ENCODE results near the gene SPTSSB.

DNA sequence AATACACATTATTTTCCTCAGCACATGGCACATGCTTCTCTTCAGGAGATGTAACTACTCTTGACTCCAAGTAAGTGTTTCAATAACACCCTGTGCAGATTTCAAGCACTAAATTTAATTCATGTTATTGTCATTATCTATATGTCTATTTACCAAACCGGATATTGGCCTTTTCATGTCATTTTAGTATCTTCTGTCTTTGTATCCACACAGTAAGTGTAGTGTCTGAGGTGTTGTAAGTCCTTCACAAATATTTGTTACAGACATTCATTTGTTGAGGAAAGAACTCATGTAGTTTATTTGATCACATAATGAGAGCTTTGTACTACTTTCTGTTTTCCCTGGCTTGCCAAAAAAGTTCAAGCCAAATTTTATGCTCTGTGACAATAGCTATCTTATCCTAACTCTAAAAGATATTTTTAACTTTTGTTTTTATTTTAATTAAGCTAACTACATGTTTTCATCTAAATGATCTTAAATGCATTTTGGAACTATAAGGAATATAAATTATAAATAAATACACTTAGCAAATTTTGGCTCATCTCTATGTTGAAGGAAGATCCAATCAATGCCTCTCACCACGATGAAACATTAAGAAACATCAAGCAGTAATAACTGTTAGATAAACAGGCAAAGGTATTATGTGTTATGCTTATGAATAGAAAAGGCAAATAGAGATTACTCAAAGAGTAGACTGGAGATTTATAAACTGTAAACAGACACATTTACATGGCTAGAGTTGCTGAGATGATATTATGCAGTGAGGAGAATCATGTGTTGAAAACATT, 48.3 kb downstream of the SPTSSB start:
- TF ChIP-seq POLR2A (IDR thresholded peaks at IDR 0.05; ENCODE audit: low read length) (no peak), RFX5 (IDR thresholded peaks at IDR 0.05) (no peak), EP300 (IDR thresholded peaks at IDR 0.05) (no peak), BHLHE40 (IDR thresholded peaks at IDR 0.05; ENCODE audit: low read depth, low read length) (no peak), RAD21 (conservative IDR thresholded peaks at IDR 0.05 in 1 of 2, IDR thresholded peaks at IDR 0.05 in 1 of 2) (no peak), NFE2L2 (conservative IDR thresholded peaks at IDR 0.05; ENCODE audit: low read length) (no peak), POLR2AphosphoS2 (conservative IDR thresholded peaks at IDR 0.05; ENCODE audit: low read length) (no peak), CBX8 (IDR thresholded peaks at IDR 0.05) (no peak), RARB (CRISPR knock-in tag; IDR thresholded peaks at IDR 0.05) (no peak), HOXB13 (CRISPR knock-in tag; IDR thresholded peaks at IDR 0.05; ENCODE audit: low read depth) (no peak), TP53 (CRISPR knock-in tag; IDR thresholded peaks at IDR 0.05) (no peak)
- TF ChIP-seq, protein P1, sequence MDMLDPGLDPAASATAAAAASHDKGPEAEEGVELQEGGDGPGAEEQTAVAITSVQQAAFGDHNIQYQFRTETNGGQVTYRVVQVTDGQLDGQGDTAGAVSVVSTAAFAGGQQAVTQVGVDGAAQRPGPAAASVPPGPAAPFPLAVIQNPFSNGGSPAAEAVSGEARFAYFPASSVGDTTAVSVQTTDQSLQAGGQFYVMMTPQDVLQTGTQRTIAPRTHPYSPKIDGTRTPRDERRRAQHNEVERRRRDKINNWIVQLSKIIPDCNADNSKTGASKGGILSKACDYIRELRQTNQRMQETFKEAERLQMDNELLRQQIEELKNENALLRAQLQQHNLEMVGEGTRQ (IDR thresholded peaks at IDR 0.05), result no peak
- TF ChIP-seq, protein P2, sequence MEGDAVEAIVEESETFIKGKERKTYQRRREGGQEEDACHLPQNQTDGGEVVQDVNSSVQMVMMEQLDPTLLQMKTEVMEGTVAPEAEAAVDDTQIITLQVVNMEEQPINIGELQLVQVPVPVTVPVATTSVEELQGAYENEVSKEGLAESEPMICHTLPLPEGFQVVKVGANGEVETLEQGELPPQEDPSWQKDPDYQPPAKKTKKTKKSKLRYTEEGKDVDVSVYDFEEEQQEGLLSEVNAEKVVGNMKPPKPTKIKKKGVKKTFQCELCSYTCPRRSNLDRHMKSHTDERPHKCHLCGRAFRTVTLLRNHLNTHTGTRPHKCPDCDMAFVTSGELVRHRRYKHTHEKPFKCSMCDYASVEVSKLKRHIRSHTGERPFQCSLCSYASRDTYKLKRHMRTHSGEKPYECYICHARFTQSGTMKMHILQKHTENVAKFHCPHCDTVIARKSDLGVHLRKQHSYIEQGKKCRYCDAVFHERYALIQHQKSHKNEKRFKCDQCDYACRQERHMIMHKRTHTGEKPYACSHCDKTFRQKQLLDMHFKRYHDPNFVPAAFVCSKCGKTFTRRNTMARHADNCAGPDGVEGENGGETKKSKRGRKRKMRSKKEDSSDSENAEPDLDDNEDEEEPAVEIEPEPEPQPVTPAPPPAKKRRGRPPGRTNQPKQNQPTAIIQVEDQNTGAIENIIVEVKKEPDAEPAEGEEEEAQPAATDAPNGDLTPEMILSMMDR (IDR thresholded peaks at IDR 0.05), result no peak
- TF ChIP-seq, protein P3, sequence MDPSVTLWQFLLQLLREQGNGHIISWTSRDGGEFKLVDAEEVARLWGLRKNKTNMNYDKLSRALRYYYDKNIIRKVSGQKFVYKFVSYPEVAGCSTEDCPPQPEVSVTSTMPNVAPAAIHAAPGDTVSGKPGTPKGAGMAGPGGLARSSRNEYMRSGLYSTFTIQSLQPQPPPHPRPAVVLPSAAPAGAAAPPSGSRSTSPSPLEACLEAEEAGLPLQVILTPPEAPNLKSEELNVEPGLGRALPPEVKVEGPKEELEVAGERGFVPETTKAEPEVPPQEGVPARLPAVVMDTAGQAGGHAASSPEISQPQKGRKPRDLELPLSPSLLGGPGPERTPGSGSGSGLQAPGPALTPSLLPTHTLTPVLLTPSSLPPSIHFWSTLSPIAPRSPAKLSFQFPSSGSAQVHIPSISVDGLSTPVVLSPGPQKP (IDR thresholded peaks at IDR 0.05; ENCODE audit: low read depth, low read length), result no peak
